Measurements from ENCODE around the gene ILKAP.
A peak's percentile ranks its signal among the peaks of the same experiment; 100 is the strongest.

The ILKAP gene

DNA sequence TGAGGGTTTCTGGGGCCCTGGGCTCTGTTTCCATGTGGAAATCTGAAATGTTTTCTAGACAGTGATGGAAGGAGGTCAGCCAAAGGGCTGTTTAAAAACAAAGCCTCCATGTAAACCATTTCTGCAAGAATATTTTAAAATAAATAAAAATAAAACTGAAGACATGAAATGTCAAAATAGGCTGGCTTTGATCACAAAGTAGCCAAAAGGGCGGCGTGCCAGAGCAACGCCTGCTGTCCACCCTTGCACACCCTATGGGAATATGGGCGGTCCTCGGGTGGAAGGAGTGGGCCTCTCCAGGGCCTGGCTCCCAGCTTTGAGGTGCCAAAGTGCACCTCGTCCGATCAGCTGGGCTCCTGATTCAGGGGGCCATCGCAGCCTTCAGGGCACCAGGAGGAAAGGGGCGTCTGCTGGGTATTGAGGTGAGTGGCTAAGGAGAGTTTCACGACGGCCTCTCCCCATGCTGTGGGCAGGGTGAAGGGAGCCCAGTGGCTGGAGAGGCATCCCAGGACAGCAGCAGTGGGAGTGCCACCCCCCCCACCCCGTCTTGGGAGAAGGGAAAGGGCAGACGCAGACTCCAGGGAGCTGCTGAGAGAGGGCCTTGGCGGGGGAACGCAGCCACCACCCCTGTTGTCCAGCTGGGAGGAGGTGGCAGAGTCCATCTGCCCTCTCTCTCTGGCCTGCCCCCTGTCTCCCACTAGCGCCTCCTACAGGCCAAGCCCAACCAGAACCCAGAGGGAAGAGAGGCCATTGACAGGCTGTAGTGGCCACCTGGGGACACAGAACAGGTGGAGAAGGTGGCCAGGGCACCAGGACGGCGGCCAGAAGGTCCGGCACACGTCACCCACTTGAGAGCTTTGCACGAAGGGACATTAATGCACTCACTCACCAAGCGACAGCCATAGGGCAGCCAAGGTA is 50.5 kb downstream of the ILKAP start:
- DNase-seq (ENCODE audit: low read depth in 2 of 2): no peak

DNA sequence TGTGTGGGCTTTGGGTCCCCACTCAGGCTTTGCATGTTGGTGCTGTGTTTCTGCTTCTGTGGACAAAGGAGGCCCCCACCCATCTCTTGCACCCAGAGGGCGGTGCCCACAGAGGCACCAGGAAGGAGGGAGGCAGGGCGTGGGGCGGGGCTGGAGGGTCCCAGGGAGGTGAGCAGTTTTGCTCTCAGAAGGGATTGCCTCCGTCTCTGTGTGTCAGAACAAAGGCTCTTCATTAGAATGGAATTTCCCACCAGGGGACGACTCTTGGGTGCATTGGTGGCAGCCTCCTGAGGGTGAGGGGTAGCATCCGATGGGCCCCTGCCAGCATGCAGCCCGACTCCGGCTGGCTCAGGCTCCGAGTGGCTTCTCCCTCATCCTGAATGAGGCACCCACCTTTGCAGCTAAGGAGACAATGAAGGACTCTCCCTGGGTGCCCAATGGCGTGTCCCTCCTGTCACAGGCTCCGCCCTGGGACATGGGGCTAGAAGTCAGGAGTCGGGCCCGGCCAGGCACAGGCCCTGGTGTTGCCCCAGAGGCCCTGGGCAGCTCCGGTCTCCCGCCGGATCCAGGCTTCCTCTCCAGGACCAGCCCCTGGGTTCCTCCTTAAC is 51.8 kb downstream of the ILKAP start:
- DNase-seq (ENCODE audit: low read depth in 2 of 2): no peak

DNA sequence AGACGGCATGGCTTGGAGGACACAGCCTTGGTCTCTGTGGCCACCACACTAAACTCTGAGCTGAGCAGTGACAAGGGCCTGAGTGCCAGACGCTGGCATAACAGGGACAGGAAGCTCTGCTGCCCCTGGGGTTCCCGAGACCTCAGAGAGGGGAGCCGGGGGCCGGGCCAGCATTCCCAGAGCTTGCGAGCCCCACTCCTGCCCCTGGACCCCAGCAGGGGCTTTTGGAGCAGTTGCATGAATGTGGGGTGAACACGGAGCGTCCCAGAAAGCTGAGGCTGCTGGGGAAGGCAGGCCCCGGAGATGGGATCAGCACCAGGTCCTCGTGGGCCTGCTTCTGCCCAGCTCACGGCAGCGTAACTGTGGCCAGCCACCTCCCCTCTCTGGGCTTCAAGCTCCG is 52.3 kb downstream of the ILKAP start:
- no peak for DNase-seq (ENCODE audit: low read depth in 2 of 2)

DNA sequence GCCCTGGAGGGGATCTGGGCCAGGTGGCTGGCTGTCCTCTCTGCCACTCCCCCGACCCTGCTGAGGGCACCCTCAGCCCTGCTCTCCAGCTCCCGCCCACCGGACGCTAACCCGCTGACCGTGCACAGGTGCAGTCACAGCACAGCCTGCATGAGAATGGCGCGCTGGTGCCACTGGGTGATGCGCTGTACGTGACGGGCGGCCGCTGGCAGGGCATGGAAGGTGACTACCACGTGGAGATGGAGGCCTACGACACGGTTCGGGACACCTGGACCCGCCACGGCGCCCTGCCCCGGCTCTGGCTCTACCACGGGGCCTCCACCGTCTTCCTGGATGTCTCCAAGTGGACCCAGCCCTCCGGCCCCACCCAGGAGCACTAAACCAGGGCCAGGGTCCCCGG is 52.8 kb downstream of the ILKAP start:
- DNase-seq (ENCODE audit: low read depth in 2 of 2): no peak

DNA sequence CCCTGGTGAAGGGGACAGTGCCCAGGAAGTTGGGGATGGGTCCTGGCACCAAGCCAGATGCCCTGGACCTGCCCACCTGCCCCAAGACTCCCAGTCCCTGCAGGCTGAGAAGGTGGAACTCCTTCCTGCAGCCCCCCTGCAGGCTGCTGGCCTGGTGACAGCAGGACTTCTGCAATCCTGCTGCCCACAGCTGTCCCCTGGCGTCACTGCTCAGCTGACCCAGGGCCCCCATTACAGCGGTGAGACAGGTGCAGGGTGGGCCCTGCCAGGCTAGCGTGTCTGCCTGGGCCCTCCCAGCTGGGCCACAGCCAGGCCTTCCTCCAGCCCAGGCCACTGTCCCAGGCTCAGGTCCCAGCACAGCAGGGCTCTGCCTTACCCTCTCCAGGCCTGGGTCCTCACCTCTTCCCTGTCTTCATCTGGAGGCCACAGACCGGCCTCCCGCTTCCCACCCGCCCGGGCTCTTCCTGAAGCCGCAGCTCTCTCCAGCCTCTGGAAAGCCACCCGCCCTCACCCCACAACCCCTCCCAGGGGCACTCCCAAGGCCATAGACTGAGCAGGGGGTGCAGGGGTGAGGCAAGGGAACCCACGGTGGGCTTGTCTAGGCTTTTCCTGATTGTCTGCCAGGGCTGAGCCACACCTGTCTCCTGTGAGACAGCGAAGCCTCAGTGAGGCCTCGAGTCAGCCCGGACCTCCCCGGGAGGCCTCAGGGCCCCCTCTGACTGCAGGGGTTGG is 53.5 kb downstream of the ILKAP start:
- no peak for DNase-seq (ENCODE audit: low read depth in 2 of 2)

DNA sequence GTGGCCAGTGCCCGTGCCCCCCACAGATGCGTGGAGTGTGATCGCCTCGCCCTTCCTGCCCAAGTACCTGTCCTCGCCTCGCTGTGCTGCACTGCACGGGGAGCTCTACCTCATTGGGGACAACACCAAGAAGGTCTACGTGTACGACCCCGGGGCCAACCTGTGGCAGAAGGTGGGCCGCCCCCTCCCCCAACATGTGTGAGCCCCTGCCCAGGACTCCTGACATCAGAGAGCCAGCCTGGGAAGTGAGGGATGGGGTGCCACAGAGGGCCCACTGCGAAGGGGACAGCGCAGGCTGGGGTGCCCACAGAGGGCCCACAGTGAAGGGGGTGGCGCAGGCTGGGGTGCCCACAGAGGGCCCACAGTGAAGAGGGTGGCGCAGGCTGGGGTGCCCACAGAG is 54.5 kb downstream of the ILKAP start:
- no peak for DNase-seq (ENCODE audit: low read depth in 2 of 2)

DNA sequence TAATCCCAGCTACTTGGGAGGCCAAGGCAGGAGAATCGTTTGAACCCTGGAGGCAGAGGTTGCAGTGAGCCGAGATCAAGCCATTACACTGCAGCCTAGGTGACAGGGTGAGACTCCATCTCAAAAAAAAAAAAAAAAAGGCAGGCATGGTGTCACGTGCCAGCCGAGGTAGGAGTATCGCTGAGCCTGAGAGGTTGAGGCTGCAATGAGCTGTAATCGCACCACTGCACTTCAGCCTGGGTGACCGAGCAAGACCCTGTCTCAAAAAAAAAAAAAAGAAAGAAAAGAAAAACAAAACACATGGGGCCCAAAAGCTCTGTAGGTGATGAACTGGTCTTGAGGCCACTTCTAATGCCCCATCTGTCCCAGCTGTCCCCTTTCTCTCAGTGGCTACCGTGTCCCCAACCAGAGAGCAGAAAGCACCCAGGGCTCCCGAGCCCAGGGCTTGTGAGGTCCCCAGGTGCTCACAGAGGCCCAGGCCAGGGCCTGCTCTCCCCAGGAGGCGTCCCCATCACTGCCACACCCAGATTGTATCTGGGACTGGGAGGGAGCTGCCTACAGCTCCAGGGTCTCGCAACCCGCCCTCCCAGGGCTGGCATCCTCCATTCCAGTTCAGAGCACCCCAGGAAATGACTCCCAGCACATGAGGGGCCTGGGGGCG is 56.5 kb downstream of the ILKAP start:
- no peak for DNase-seq (ENCODE audit: low read depth in 2 of 2)

DNA sequence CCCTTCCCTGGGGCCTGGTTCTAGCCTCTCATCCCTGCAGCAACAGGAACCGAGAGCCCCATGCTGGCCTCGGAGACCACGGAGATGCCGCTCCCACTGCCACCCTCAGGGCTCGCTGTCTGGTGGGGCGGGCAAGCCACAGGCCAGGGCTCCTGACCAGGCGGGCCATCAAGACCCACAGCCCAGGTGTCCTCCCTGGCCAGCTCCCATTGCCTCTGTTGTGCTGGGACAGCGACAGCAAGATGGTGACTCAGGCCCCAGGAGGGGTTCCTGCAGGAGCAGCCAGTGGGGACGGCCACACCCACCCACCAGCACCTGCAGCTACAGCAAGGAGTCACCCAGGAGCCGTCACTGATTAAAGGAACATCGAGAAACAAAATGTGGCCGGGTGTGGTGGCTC is 57.6 kb downstream of the ILKAP start:
- DNase-seq (ENCODE audit: low read depth in 2 of 2): no peak

DNA sequence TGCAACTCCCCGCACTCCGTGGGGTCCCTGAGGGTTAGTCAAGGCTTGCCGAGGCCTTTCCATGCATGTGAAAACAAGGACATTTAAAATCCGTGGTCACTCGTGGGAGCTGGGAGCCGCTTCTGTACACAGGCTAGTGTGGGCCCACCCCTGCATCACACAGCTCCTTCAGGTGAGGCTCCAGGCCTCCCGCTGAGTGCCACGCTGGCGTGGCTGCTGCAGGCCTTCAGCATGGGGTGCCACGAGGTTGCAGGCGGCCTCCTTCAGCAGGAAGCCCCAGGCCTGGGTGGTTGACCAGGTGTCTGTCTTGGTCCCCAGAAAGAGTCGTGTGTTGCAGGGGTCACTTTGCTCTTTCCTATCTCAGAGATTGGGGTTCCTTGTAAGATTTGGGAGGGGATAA is 58.4 kb downstream of the ILKAP start:
- no peak for DNase-seq (ENCODE audit: low read depth in 2 of 2)

DNA sequence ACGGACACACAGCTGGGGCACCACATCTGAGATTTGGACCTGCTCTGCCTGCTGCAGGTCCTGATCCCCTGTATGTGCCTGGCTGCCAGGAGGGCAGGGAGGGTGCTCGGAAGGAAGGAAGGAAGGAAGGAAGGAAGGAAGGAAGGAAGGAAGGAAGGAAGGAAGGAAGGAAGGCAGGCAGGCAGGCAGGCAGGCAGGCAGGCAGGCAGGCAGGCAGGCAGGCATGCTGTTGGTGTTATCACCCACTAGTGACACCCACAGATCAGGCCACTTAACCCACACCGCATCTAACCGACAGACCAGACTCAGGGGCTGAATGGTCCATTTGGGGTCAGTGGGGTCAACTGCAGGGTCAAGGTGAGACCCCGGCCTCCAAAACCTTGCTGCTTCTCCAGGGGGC is 59.2 kb downstream of the ILKAP start:
- no peak for DNase-seq (ENCODE audit: low read depth in 2 of 2)

DNA sequence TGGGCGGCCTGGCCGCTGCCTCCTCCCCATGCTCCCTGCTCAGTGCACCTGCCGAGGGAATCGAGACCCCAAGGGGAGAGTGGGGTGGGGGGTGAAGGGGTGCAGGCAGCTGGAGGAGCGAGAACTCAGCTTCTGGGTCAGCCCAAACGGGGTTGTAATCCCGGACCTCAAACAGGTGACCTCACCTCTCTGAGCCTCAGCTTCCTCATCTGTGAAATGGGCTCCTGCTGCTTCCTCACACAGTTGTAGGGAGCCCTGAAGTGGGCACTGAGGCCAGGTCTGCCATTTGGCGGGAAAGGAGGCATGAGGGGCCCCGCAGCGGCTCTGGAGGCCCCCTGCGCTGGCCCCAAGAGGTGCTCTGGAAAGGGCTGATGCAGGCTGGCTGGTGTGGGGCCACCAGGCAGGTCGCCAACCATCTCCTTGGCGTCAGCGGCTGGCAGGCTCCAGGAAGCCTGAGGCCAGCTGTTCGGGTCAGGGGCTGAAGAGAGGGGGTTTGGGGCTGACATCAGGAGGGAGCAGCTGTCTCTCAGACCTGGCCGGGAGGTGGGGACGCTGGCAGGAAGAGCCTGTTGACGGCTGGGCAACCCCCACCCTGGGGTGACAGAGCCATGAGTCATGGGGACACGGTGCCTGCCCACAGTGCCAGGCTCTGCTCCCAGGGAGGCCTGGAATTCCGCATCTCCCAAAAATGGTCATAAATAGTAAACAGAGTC is 60.1 kb downstream of the ILKAP start:
- DNase-seq (ENCODE audit: low read depth in 2 of 2): no peak

DNA sequence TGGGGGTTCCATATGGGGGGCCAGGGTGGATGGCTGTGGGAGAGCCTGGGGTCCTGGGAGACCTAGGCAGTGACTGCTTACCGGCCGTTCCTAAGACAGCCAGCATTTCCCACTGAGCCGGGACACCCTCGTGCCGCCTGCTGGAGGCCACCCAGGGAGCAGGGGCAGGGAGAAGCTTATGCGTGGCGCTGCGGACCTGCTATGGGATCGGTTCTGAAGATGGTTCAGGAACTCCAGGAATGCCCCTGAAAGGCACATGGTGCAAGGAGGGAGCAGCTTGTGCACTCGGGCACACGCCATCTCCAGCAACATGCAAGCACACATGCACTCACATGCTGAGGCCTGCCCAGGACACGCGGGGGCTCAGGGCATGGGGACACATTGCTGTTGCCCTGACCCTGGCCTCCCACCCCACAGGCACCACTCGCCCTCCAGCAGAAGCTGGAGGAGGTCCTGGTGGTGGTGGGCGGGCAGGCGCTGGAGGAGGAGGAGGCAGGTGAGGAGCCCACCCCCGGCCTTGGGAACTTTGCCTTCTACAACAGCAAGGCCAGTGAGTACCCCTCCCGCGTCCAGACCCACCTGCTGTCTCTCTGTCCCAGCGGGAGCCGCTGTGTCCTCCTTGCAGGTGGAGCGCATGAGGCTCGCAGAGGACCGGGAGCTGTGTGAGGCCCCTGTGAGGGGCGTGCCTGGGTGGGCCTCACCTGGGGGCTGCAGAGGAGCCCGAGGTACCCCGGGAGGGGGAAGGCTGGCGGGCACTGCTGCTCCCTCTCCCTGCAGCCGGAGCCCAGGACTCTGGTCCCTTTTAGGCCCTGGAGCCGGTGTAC is 60.9 kb downstream of the ILKAP start:
- DNase-seq (ENCODE audit: low read depth in 2 of 2): no peak

DNA sequence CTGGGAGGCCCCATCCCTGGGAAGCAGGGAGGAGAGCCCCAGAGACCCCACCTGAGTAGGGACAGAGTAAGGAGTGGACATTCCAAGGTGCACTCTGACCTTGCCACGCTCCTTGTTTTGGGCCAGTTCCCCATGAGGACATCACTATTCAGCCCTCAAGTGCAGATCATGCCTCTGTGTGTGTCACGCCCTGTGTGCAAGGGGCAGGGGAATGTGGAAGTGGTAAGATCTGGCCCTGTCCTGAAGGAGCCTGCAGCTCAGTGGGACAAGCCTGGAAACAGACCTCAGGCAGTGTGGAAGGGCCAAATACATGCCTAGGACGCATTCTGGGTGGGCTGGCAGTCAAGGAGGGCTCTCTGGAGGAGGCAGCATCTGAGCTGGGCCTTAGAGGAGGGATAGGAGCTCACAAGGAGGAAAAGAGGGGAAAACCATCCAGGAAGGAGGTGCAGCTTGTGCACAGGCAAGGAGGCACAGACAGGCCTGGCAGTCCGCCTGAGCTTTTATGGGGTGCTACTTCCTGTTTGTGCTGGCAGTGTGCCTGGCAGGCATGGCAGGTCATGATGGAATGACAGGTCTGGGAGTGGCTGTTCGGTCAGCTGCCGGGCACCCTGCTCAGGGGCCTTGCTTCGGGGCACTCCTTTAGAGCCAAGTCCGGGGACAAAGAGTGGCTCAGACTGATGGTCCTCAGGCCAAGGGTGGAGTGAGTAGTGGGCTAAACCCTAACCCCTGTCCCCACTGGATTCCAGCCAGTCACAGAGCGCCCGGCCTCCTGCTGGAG is 61.8 kb downstream of the ILKAP start:
- DNase-seq (ENCODE audit: low read depth in 2 of 2): no peak

DNA sequence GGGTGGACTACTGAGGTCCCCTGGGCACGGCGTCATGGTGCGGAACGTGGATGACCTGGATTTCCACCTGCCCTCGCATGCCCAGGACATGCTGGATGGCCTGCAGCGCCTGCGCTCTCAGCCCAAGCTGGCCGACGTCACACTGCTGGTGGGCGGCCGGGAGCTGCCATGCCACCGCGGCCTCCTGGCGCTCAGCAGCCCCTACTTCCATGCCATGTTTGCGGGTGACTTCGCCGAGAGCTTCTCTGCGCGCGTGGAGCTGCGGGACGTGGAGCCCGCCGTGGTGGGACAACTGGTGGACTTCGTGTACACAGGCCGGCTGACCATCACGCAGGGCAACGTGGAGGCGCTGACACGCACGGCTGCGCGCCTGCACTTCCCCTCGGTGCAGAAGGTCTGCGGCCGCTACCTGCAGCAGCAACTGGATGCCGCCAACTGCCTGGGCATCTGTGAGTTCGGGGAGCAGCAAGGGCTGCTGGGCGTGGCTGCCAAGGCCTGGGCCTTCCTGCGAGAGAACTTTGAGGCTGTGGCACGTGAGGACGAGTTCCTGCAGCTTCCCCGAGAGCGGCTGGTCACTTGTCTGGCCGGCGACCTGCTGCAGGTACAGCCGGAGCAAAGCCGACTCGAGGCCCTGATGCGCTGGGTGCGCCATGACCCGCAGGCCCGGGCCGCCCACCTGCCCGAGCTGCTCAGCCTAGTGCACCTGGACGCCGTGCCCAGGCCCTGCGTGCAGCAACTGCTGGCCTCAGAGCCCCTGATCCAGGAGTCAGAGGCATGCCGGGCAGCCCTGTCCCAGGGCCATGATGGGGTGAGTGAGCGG is 62.6 kb downstream of the ILKAP start:
- DNase-seq (ENCODE audit: low read depth in 2 of 2): no peak

DNA sequence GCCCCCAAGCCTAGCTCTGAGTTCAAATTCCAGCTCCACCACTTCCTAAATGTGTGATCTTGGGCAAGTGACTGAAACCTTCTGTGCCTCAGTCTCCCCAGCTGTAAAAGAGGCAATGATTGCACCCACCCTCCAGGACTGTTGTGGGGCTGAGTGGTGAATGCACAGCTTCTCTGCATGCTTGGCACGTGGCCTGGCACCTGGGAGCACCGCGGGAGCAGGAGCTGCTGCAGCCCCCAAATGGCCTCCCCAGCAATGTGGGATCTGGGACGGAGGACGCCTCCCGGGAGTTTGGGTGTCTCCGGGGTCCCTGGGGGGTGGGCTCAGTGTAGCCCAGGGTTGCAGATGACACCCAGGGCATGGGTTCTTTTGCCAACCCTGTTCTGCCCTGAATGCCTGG is 63.5 kb downstream of the ILKAP start:
- no peak for DNase-seq (ENCODE audit: low read depth in 2 of 2)

DNA sequence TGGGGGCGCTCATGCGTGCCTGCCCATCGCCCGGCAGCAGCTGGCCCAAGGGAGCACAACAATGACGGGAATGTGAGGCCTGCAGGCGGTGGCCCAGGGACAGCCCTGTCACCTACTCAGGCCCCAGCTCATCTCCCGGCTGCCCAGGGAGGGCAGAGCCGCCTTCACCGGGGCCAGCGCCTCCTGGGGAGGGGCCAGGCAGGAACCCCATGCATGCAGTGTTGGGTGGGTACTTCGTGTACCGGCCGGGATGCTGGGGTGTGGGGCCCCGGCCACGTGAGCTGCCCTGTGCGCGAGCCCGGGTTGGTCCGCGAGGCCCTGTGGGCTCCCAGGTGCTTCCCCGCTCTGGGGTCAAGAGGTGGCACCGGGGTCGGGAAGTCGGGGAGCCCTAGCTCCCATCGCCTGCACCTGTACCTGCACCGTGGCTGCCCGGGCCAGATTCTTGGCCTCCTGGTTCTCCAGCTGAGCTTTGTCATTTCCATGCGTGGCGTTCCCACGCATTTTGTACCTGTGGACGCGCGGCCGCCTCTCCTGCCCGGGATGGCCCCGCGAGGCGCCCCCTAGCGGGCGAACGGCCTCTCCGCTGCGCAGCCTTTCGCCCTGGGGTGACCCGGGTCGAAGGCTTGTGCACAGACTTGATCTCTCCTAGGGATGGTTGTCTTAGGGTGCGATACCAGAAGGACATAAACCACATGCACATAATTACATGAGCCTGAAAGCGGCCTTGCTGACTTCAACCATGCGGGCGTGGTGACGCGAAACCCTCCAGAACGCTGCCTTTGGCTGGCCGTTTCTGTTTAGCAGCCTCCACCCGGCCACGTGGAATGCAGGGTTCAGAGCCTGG is 64.1 kb downstream of the ILKAP start:
- DNase-seq (ENCODE audit: low read depth in 2 of 2): peak; percentile 18 to 32

DNA sequence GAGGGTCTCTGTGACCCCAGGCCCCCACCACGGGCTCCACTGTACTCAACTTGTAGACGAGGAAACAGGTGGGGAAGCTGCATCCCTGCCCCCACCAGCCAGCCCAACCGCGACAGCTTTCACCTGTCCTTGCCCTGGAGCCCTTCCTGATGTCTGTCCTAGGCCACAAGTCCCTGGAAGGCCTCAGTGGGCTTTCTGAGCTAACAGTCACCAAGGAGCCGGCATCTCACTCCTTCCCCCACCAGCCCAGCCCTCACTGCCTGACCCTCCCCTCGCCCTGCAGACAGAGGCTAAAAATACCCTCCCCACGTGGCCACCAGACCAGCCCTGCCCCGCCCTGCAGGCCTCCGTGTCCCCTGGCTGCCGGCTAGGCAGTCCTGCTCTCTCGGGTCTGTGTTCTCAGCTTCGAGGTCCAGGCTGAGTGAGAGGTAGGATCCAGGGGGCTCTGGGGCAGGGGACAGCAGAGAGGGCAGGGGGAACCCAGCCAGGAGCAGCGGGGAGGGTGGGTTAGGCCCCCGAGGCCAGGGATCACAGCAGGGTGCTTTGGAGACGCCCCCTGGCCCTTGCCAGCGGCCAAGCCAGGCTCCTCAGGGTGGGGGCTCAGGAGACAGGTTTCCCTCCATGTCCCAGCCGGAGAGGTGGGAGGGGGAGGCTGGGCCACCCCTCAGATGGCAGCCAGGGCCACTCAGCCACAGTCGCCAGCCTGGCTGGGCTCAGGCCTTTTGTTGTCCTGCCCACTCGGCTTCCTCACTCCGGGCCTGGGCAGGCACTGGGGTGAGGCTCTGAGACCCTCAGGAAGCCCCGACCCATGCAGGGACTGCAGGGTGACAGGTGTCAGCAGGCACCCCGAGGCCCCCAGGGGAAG is 64.9 kb downstream of the ILKAP start, which contains the start of gene KLHL30:
TSS of gene KLHL30 (plus strand) at position 338 of the 865 bp plus-strand sequence. CDS start 2,087 bp downstream, outside the sequence.
- DNase-seq (ENCODE audit: low read depth in 2 of 2): no peak

All from stimulated activated CD4-positive, alpha-beta T cell treated with anti-CD3 and anti-CD28 coated beads, Interleukin-1b, Interleukin-23, amount 100 ng/mL, for 4 hours (primary cell).